Measurements from ENCODE around the gene PKNOX2.

Gene PKNOX2

GRCh38 chr11:125173027-125173426 lies 8.5 kb downstream of the PKNOX2 start:
- no peak overlapping the region for H3K4me3 ChIP-seq (ENCODE audit: low read depth, low read length)
- no peak for TF ChIP-seq CTCF (IDR thresholded peaks at IDR 0.05; ENCODE audit: insufficient read depth, low read length, missing control alignments)
- no peak for DNase-seq (ENCODE audit: low read depth, low spot score)
- ChIA-PET POLR2A (no interaction called here), CTCF (interaction anchor here (2.7 kb wide), 1 partner anchor 174 kb away, joined by 10 read pairs; no protein-coding TSS in a partner anchor)

GRCh38 chr11:125173556-125173955 lies 9.0 kb downstream of the PKNOX2 start:
- CTCF ChIA-PET = interaction anchor here (1.0 to 2.7 kb wide), 4 partner anchors 10 to 231 kb away, joined by 3 to 10 read pairs (median 6); no protein-coding TSS in a partner anchor
- POLR2A ChIA-PET = no interaction called here
- no peak overlapping the region for H3K4me3 ChIP-seq (ENCODE audit: low read depth, low read length)
- no peak for DNase-seq (ENCODE audit: low read depth, low spot score)
- no peak for TF ChIP-seq CTCF (IDR thresholded peaks at IDR 0.05; ENCODE audit: insufficient read depth, low read length, missing control alignments)

- CTCF ChIA-PET = interaction anchor here (1.0 to 2.7 kb wide), 4 partner anchors 11 to 231 kb away, joined by 3 to 10 read pairs (median 6); no protein-coding TSS in a partner anchor
- POLR2A ChIA-PET = no interaction called here
- no peak for TF ChIP-seq CTCF (IDR thresholded peaks at IDR 0.05; ENCODE audit: insufficient read depth, low read length, missing control alignments)
Measured at GRCh38 chr11:125174057-125174456, 9.5 kb downstream of the PKNOX2 start.

GRCh38 chr11:125174686-125175085 lies 10.1 kb downstream of the PKNOX2 start:
- POLR2A ChIA-PET = no interaction called here
- CTCF ChIA-PET = interaction anchor here (1.0 to 2.7 kb wide), 5 partner anchors 11 to 230 kb away, joined by 3 to 10 read pairs (median 4); no protein-coding TSS in a partner anchor
- H3K4me3 ChIP-seq (ENCODE audit: low read depth, low read length) = no peak overlapping the region
- TF ChIP-seq CTCF (IDR thresholded peaks at IDR 0.05; ENCODE audit: insufficient read depth, low read length, missing control alignments) = no peak
- no peak for DNase-seq (ENCODE audit: low read depth, low spot score)

More at GRCh38 chr11:125174057-125174456, 9.5 kb downstream of the PKNOX2 start:
- no peak for DNase-seq (ENCODE audit: low read depth, low spot score)
- no peak overlapping the region for H3K4me3 ChIP-seq (ENCODE audit: low read depth, low read length)

GRCh38 chr11:125175166-125175565 lies 10.6 kb downstream of the PKNOX2 start:
- CTCF ChIA-PET = interaction anchor here (1.3 to 2.7 kb wide), 4 partner anchors 33 to 230 kb away, joined by 3 to 10 read pairs (median 6); no protein-coding TSS in a partner anchor
- POLR2A ChIA-PET = no interaction called here

More at GRCh38 chr11:125175166-125175565, 10.6 kb downstream of the PKNOX2 start:
- H3K4me3 ChIP-seq (ENCODE audit: low read depth, low read length) = no peak overlapping the region
- TF ChIP-seq CTCF (IDR thresholded peaks at IDR 0.05; ENCODE audit: insufficient read depth, low read length, missing control alignments) = no peak
- no peak for DNase-seq (ENCODE audit: low read depth, low spot score)
